A549 (cell line): ENCODE measurements around the gene LRRC3.

Experiments used
- CTCF ChIP-seq: fragments of >200 bp; sonication (Bioruptor Twin); formaldehyde crosslinking; IDR thresholded peaks from 3 replicates; pipeline ENCODE4 v1.5.1; 2016
- EP300 ChIP-seq, 2 experiments: fragments of >200 bp; sonication (Bioruptor Twin); formaldehyde crosslinking; IDR thresholded peaks; 2 replicates in 1 of 2; 3 replicates in 1 of 2; pipeline ENCODE4 v1.6.1; 2016 to 2017
- HEYL ChIP-seq: fragments of 250-450 bp; sonication (Bioruptor Pico); IDR thresholded peaks from 2 replicates; pipeline ENCODE4 v1.8.0; 2021; ENCODE audit warnings: mild to moderate bottlenecking, moderate library complexity
- JUN ChIP-seq, 2 experiments: fragments of >200 bp; sonication (Bioruptor Twin); formaldehyde crosslinking; IDR thresholded peaks; 2 replicates in 1 of 2; 3 replicates in 1 of 2; pipeline ENCODE4 v1.6.1; 2016 to 2017
- JUNB ChIP-seq: fragments of >200 bp; sonication (Bioruptor Twin); formaldehyde crosslinking; IDR thresholded peaks from 2 replicates; pipeline ENCODE4 v1.6.1; 2016
- MAX ChIP-seq: IDR thresholded peaks from 2 replicates; pipeline ENCODE4 v1.6.1; 2012
- MAZ ChIP-seq: fragments of 150-350 bp; IDR thresholded peaks from 2 replicates; pipeline ENCODE4 v1.6.1; 2014; ENCODE audit warnings: antibody characterized with exemption, low read depth, low read length, borderline replicate concordance
- PBX3 ChIP-seq: IDR thresholded peaks from 2 replicates; pipeline ENCODE4 v1.6.1; 2012
- PHF8 ChIP-seq: fragments of 200-600 bp; sonication (generic); IDR thresholded peaks from 2 replicates; pipeline ENCODE4 v1.6.1; 2016; ENCODE audit warnings: low read depth, mild to moderate bottlenecking, antibody characterized with exemption, moderate library complexity, borderline replicate concordance
- POLR2A ChIP-seq: IDR thresholded peaks from 2 replicates; pipeline ENCODE4 v1.6.1; 2012; ENCODE audit warnings: mild to moderate bottlenecking, low read length
- RFX5 ChIP-seq: fragments of 450-650 bp; IDR thresholded peaks from 2 replicates; pipeline ENCODE4 v1.7.1; 2014; ENCODE audit warnings: antibody characterized with exemption, mild to moderate bottlenecking, moderate library complexity
- SMC3 ChIP-seq: fragments of >200 bp; sonication (Bioruptor Twin); formaldehyde crosslinking; IDR thresholded peaks from 3 replicates; pipeline ENCODE4 v1.6.1; 2018; ENCODE audit warnings: inconsistent platforms
- TFCP2L1 ChIP-seq: fragments of 250-450 bp; sonication (Bioruptor Pico); IDR thresholded peaks from 2 replicates; pipeline ENCODE4 v1.5.0; 2021; ENCODE audit warnings: mild to moderate bottlenecking
- TF ChIP-seq, protein P1 (sequence below): fragments of 250-450 bp; sonication (Bioruptor Pico); IDR thresholded peaks from 2 replicates; pipeline ENCODE4 v1.5.0; 2021; ENCODE audit warnings: mild to moderate bottlenecking, moderate library complexity, borderline replicate concordance

DNA sequence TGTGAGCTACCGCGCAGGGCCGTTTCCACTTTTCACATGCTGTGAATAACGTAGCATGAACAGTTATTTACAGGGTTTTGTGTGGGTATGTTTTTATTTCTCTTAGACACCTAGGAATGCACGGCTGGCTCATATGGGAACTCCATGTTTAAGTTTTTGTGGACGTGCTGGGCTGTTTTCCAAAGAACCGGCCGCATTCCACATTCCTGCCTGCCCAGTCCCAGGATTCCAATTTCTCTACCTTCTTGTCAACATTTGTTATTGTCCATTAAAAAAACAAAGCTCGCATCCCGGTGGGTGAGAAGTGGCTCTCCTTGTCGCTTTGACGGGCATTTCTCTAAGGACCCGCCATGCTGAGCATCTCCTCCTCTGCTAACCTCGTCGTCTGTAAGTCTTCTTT is 47.1 kb upstream of the LRRC3 start:
- TF ChIP-seq MAX (no peak), PHF8 (no peak), CTCF (no peak), PBX3 (no peak), EP300 (IDR thresholded peaks at IDR 0.05) (no peak), MAZ (no peak), RFX5 (no peak), POLR2A (no peak), SMC3 (no peak), JUN (IDR thresholded peaks at IDR 0.05) (no peak), TFCP2L1 (CRISPR knock-in tag) (no peak), HEYL (CRISPR knock-in tag) (no peak), JUNB (no peak)
- TF ChIP-seq, protein P1, sequence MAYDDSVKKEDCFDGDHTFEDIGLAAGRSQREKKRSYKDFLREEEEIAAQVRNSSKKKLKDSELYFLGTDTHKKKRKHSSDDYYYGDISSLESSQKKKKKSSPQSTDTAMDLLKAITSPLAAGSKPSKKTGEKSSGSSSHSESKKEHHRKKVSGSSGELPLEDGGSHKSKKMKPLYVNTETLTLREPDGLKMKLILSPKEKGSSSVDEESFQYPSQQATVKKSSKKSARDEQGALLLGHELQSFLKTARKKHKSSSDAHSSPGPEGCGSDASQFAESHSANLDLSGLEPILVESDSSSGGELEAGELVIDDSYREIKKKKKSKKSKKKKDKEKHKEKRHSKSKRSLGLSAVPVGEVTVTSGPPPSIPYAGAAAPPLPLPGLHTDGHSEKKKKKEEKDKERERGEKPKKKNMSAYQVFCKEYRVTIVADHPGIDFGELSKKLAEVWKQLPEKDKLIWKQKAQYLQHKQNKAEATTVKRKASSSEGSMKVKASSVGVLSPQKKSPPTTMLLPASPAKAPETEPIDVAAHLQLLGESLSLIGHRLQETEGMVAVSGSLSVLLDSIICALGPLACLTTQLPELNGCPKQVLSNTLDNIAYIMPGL (CRISPR knock-in tag), result no peak
